HG02943 (cell line): Measurements from ENCODE around the gene DSCAM.
"Not testable (repeated sequence)": the region's sequence is repeated elsewhere in the genome, so short reads cannot be mapped to it uniquely, and the experiment has no call there.

Experiments
- ATAC-seq: cut with Tn5 transposase; IDR thresholded peaks from one replicate; pipeline ENCODE4 v1.9.1; 2021; ENCODE audit warnings: mild to moderate bottlenecking, low read depth, moderate library complexity; ENCODE audit not compliant: unreplicated experiment

The DSCAM gene

DNA sequence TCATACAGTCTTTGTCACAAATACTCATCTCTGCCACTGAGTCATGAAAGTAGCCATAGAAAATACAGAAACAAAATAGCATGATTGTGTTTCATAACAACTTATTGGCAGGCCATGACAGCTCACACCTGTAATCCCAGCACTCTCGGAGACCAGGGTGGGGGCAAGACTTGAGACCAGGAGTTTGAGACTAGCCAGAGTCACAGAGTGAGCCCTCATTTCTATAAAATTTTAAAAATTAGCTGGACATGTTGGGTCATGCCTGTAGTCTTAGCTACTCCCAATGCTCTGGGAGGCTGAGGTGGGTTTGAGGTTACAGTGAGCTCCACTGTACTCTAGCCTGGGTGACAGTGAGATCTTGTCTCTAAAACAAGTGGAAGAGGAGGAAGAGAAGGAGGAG lies 568.6 kb downstream of the DSCAM start:
- ATAC-seq = no peak

DNA sequence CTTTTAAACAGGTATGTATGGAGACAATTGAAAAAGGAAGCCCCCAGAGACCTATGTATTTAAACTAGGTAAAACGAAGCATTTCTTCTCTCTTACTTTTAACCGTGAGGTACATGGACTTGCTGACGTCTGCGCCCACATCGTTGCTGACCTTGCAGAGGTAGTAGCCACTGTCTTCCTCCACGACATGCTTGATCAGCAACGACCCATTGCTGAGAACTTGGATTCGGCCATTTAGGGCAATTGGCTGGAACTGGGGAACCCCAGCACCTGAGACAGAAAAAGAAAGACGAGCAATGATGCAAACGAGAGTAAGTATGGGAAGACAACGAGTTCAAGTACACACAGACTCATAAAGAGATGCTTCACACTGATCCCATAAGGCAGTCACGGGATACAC lies 571.0 kb downstream of the DSCAM start:
- no peak for ATAC-seq

- ATAC-seq = no peak
These were observed 574.9 kb downstream of the DSCAM start for GRCh38 chr21:40272037-40272436.

- no peak for ATAC-seq
These were observed 575.8 kb downstream of the DSCAM start for GRCh38 chr21:40271164-40271563.

DNA sequence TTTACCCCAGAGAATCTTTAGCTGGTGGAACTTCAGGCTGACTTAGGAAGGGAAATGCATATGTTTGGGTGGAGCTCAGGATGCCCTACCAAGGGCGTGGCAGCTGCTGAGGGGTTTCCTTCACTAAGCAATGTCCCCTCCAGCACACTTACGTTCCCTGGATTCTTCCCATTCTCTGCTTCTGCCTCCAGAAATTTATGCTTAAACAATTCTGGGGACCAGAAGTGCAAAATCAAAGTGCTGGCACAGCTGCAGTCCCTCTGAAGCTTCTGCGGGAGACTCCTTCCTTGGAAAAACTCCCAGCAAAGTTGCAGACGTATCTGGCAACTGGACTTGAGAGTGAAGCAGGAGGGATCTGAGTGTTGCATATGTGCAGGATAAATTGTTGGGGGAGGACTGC lies 576.9 kb downstream of the DSCAM start:
- no peak for ATAC-seq

- ATAC-seq = no peak
These were observed 577.7 kb downstream of the DSCAM start for GRCh38 chr21:40269239-40269638.

- not testable (repeated sequence) for ATAC-seq
These were observed 588.5 kb downstream of the DSCAM start for GRCh38 chr21:40258456-40258855.

- ATAC-seq = no peak
These were observed 589.6 kb downstream of the DSCAM start for GRCh38 chr21:40257342-40257741.

DNA sequence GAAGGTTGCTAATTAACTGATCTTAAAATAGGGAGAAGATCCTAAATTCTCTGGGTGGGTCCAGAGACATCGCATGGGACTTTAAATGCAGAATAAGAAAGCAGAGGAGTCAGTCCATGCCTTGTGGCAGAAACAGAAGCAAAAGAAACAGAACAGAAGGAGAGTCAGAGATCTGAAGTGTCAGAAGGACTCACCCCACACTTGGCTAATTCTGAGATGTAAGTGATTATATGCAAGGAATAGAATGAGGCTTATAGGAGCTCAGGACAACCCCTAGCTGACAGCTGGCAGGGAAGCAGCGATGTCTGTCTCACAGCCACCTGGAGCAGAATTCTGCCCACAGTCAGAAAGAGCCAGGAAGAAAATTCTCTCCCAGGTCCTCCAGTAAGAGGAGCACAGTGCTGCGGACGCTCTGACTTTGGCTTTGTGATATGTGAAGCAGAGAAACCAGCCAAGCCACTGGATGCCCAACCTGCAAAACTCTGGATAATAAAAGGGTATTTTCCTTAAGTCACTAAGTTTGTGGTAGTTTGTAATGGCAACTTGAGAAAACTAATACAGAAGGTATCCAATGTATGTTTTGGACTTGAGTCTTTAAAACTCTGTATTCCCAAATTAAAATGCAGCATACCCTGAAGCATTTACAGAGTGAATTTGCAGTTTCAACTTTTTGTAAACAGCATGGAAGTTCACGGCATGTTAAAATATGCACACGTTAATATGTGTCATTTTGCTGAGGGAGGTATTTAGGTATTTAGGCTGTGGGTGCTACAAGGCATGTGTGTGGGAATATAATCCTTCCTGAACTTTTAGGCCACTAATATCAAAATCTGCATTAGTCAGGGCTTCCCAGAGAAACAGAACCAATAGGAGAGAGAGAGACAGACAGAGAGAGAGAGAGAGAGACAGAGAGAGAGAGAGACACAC lies 591.2 kb downstream of the DSCAM start:
- no peak for ATAC-seq

- no peak for ATAC-seq
These were observed 592.2 kb downstream of the DSCAM start for GRCh38 chr21:40254540-40255465.

GRCh38 chr21:40253112-40253511 lies 593.8 kb downstream of the DSCAM start:
- no peak for ATAC-seq

- no peak for ATAC-seq
These were observed 596.3 kb downstream of the DSCAM start for GRCh38 chr21:40250514-40251294.

- ATAC-seq = no peak
These were observed 602.0 kb downstream of the DSCAM start for GRCh38 chr21:40244981-40245380.

GRCh38 chr21:40243685-40244084 lies 603.3 kb downstream of the DSCAM start:
- ATAC-seq = no peak

- no peak for ATAC-seq
These were observed 604.2 kb downstream of the DSCAM start for GRCh38 chr21:40242586-40243265.

- ATAC-seq = no peak
These were observed 611.4 kb downstream of the DSCAM start for GRCh38 chr21:40235528-40235927.

GRCh38 chr21:40231979-40232378 lies 615.0 kb downstream of the DSCAM start:
- no peak for ATAC-seq

DNA sequence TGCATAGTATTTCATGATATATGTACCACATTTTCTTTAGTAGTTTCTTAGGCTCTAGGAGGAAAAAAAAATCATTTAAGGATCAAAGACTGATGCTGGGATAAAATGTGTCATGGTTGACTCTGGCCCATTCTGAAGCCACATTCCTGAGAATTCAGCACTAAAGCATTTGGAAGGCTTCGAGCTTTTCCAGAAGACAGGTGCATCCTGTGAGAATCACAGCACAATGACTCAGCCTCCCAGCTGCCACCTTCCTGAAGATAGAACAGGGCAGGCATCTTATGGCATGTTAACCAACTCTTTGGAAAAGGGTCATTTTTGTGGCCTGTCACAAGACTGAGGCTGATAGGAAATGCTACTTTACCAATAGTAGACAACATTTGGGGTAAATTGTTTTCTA lies 619.9 kb downstream of the DSCAM start:
- ATAC-seq = no peak

DNA sequence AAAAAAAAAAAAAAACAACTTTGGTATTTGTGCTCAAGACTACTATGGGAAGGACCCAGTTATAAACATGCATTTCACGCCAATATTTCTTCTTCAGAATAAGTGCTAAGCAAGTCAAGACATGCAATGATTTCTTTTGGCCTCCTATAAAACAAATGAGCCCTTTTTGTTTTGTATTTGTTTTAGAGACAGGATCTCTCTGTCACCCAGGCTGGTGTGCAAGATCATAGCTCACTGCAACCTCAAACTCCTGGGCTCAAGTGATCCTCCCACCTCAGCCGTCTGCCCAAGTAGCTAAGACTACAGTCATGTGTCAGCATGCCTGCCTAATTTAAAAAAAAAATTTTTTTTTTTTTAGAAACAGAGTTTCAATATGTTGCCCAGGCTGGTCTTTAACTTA lies 631.0 kb downstream of the DSCAM start:
- no peak for ATAC-seq

- ATAC-seq = no peak
These were observed 636.7 kb downstream of the DSCAM start for GRCh38 chr21:40210251-40210650.
